ENCODE measurements around the gene ERC2. TPM values are rescaled to one million over a fixed set of nuclear protein-coding genes. Genes with fewer than 3 reads are reported as not detected.

ERC2 gene
- total RNA-seq, 1 donor from 2014 or later = 32.5 TPM

- Mint-ChIP-seq H3K36me3 (ENCODE audit: insufficient read depth) (no peaks in the 10 kb centered on the region), H3K4me3 (ENCODE audit: low read depth) (no peak overlapping the region), H3K27ac (no peak overlapping the region), H3K9me3 (ENCODE audit: low read depth) (no peaks in the 10 kb centered on the region), H3K4me1 (ENCODE audit: low read depth) (no peaks in the 10 kb centered on the region), H3K27me3 (no peaks in the 10 kb centered on the region)
- DNase-seq (ENCODE audit: low spot score, unreplicated experiment) = no peak
- TF ChIP-seq CTCF (IDR thresholded peaks at IDR 0.05; ENCODE audit: unreplicated experiment) = no peak
Measured at GRCh38 chr3:56197259-56197965, 270.9 kb downstream of the ERC2 start.

- TF ChIP-seq CTCF (IDR thresholded peaks at IDR 0.05; ENCODE audit: unreplicated experiment) = no peak
- Mint-ChIP-seq H3K27ac (no peak overlapping the region), H3K36me3 (ENCODE audit: insufficient read depth) (no peaks in the 10 kb centered on the region), H3K27me3 (no peaks in the 10 kb centered on the region), H3K4me1 (ENCODE audit: low read depth) (peaks cover 2% of the 10 kb centered on the region), H3K9me3 (ENCODE audit: low read depth) (no peaks in the 10 kb centered on the region), H3K4me3 (ENCODE audit: low read depth) (no peak overlapping the region)
- DNase-seq (ENCODE audit: low spot score, unreplicated experiment) = no peak
Measured at GRCh38 chr3:56196700-56197099, 271.6 kb downstream of the ERC2 start.

GRCh38 chr3:56193519-56193918 is 274.7 kb downstream of the ERC2 start:
- H3K9me3 Mint-ChIP-seq (ENCODE audit: low read depth) = no peaks in the 10 kb centered on the region
- H3K36me3 Mint-ChIP-seq (ENCODE audit: insufficient read depth) = no peaks in the 10 kb centered on the region
- no peak for DNase-seq (ENCODE audit: low spot score, unreplicated experiment)
- no peak overlapping the region for H3K4me3 Mint-ChIP-seq (ENCODE audit: low read depth)
- H3K27me3 Mint-ChIP-seq = no peaks in the 10 kb centered on the region
- H3K4me1 Mint-ChIP-seq (ENCODE audit: low read depth) = peaks cover 2% of the 10 kb centered on the region
- H3K27ac Mint-ChIP-seq = no peak overlapping the region
- no peak for TF ChIP-seq CTCF (IDR thresholded peaks at IDR 0.05; ENCODE audit: unreplicated experiment)

GRCh38 chr3:56192001-56192400 is 276.3 kb downstream of the ERC2 start:
- no peak for DNase-seq (ENCODE audit: low spot score, unreplicated experiment)
- H3K36me3 Mint-ChIP-seq (ENCODE audit: insufficient read depth) = no peaks in the 10 kb centered on the region
- no peak overlapping the region for H3K27ac Mint-ChIP-seq
- TF ChIP-seq CTCF (IDR thresholded peaks at IDR 0.05; ENCODE audit: unreplicated experiment) = no peak
- no peaks in the 10 kb centered on the region for H3K27me3 Mint-ChIP-seq
- H3K4me3 Mint-ChIP-seq (ENCODE audit: low read depth) = no peak overlapping the region
- H3K9me3 Mint-ChIP-seq (ENCODE audit: low read depth) = no peaks in the 10 kb centered on the region
- H3K4me1 Mint-ChIP-seq (ENCODE audit: low read depth) = peaks cover 2% of the 10 kb centered on the region

- Mint-ChIP-seq H3K4me3 (ENCODE audit: low read depth) (no peak overlapping the region), H3K27ac (no peak overlapping the region), H3K9me3 (ENCODE audit: low read depth) (no peaks in the 10 kb centered on the region), H3K4me1 (ENCODE audit: low read depth) (peaks cover 2% of the 10 kb centered on the region), H3K36me3 (ENCODE audit: insufficient read depth) (no peaks in the 10 kb centered on the region), H3K27me3 (no peaks in the 10 kb centered on the region)
- no peak for TF ChIP-seq CTCF (IDR thresholded peaks at IDR 0.05; ENCODE audit: unreplicated experiment)
- DNase-seq (ENCODE audit: low spot score, unreplicated experiment) = no peak
Measured at GRCh38 chr3:56190771-56191305, 277.4 kb downstream of the ERC2 start.
